ENCODE measurements around the gene KRT16.
"Not testable (repeated sequence)": the region's sequence is repeated elsewhere in the genome, so short reads cannot be mapped to it uniquely, and the experiment has no call there.

Gene KRT16

DNA sequence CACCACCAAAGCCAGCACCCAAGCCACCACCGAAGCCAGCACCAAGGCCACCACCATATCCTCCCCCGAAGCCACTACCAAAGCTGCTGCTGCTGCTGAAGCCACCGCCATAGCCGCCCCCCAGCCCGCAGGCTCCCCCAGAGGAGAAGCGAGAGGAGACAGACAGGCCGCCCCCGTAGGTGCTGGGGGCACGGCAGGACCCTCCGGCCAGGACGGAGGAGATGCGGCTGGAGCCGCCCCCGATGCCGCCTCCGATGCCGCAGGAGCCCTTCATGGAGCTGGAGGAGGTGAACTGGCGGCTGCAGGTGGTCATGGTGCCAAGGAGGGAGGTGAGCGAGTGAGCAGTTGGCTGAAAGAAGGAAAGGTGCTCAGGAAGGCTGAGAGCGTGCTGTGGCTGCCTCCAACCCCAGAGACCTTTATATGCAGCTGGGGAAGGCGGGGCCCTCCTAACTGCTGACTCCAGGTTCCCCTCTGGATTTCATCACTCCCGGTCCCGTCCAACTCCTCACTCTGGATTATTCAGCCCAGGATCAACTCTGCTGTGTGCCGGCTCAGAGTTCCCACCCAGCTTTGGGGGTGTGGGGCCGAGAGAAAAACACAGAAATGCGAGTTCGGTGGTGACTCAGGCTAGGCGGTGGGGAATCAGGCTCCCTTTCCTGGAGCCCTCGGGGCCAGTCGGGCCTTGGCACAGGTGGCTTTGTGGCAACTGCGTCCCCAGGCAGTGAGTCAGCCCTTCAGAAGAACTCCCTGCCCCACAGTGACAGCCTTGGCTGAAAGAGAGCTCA, at the start of gene KRT16:
TSS of gene KRT16 (minus strand) at position 392 of the 785 bp plus-strand sequence. CDS start at position 313, 79 bp downstream.
- not testable (repeated sequence) for DNase-seq (ENCODE audit: low read depth)

DNA sequence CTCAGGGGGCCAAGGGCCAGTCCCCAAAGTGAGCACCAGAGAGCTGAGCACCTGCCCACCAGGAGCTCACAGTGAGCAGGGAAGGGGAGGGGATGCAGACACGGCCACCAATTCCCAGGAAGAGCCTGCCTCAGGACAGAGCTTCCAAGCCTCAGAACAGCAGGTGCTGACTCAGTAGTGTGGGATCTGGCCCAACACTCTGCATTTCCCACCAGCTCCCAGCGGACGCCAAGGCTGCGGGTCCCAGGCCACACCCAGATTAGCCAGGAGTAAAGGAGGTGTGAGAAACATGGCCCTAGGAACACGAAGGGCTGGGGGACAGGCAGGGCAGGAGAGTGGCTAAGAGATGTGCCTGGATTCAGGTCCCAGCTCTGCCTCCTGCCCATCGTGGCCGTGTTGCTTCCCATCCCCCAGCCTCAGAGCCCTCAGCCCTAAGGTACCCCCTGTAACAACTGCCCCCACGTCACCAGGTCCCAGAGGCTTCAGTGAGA, 47.7 kb upstream of the KRT16 start:
- DNase-seq (ENCODE audit: low read depth): no peak

GRCh38 chr17:41659427-41660212, 47.1 kb upstream of the KRT16 start:
- DNase-seq (ENCODE audit: low read depth): no peak

- no peak for DNase-seq (ENCODE audit: low read depth)
Measured at GRCh38 chr17:41658846-41659245, 46.3 kb upstream of the KRT16 start.

DNA sequence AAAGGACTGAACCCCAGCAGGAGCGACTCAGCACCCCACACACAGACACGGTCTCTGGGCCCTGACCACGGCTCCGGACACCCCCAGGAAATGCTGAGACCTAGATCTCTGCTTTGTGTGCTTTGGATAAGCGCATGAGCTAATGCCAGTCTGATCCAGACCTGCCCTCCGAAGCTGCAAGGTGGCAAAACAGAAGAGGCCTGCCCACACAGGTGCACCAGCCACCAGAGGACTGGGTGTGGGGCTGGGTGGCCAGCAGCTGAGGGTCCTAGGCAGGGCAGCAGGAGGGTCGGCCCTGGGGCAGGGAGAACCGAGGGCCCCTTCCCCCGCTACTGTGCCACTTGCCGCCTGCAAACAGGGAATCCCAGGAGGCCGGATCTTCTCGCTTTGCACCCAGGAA, 45.4 kb upstream of the KRT16 start:
- DNase-seq (ENCODE audit: low read depth): no peak

DNA sequence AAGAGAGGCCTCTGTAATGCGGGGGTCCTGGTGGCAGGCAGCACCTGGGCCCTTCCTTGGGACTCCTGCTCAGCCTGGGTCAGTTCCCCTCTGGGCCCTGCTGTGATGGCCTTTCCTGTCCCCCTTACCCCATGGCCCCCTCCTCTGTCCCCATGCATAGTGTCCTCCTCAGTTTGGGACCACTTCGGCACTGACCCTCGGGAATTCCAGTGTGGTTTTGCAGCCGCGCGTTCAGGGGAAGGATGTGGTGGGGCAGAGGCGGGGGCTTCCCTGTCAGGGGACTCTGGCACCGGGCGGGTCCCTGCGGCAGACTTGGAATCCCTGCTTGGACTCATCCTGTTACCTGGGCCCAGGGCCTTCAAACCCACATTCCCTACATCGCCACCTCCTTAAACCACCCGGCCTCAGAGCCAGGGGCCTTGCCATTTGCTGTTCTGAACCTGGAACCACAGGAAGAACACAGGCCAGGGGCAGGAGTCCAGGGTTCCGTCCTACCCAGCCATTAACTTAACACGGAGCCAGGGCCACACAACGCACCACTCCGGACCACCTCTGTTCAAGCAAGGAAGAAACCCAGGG, 44.7 kb upstream of the KRT16 start:
- no peak for DNase-seq (ENCODE audit: low read depth)

- DNase-seq (ENCODE audit: low read depth): no peak
Measured at GRCh38 chr17:41656249-41657023, 43.9 kb upstream of the KRT16 start.

GRCh38 chr17:41655611-41656111, 43.1 kb upstream of the KRT16 start:
- no peak for DNase-seq (ENCODE audit: low read depth)

DNA sequence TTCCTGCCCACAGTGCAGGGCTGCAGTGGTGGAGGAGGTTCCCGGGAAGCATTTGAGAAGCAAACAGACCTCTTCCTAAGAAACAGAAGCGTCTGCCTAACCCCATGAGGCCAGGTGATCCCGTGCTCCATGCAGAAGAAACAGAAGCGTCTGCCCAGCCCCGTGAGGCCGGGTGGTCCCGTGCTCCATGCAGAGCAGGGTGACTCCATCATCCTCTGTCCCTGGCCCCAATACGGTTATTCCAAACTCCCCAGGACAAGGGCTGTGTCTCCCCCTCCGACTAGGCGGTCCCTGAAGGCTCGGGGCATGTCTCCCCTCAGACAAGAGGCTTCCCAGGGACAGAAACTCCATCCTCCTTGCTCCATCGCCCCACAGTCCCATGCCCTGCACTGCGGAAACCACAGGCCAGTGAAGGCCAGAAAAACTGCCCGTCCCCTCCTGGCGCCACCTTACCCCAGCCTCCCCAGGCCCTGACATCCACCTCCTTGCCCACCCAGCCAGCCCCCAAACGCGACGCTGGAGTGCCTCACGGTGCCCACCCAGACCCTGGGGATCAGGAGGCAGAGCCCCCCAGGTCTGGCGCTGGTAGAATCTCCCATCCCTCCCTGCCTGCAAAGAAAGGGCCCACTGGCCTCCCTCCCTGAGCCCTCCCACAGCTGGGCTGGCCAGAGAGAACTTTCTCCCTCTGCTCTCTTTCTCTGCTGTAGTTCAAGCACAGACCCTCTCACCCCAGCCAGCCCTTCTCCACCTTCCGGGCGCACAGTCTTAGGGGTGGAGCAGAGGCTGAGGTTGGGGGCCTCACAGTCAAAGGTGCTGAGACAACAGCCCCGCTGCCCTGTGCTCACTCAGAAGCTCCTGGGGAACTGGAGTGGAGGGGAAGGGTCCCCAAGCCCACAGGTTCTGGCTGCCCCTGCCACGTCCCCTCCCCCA, 42.4 kb upstream of the KRT16 start:
- DNase-seq (ENCODE audit: low read depth): no peak

DNA sequence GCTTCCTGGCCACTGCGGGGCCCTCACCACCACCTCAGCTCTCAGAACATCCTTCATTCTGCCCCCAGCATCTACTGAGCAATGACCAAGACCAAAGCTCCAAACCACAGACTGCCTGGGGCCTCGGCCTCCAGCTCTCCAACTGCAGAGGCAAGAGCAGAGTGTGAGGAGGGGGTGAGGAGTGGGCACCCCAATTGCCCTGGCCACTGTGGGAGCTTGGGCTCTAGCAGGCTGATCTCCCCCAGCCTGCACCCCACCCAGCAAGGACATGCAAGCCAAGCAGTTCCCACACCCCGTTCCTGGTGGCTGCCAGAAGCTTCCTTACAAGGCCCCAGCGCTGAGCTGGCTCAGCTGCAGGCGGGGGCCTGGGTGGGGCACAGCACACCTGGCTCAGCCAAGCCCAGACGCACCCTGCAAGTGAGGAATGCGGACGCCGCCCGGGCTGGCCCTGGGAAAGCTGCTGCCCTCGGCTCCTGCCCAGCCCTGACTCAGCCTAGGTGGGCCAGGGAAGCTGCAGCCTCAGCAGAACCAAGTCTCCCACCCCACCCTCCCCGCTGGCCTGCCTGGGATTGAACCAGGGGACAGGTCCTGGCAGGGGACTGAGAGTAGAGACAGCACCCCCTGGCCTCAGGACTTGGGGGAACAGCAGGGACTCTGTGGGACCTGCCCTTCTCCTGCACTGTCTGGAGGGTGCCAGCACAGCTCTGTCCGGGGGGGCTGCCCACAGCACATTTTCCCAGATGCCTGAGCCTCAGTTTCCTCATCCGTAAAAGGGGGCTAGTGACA, 41.5 kb upstream of the KRT16 start:
- no peak for DNase-seq (ENCODE audit: low read depth)

GRCh38 chr17:41653421-41653820, 40.9 kb upstream of the KRT16 start:
- no peak for DNase-seq (ENCODE audit: low read depth)

DNA sequence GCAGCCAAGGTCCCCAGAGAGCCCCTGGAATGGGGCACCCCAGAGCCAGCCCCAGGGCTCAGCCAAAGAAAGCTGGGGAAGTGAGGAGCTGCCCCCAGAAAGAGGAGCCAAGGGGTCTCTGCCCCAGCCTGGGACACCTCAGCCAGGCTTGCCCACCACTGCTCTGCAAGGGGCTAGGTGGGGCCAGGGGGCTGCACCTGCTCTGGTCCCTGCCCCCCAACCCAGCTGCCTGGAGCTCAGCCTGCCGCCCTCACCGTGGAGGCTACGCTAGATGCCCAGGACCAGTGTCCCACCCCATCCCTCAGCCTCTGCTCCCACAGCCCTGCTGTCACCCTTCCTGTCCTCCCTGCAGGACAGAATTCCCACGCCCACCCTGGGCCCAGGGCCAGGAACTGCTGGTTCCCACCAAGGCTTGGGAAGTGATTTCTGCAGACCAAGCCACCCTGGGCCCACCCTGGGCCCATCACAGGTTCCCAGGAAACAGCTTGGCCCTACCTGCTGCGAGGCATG, 39.9 kb upstream of the KRT16 start:
- DNase-seq (ENCODE audit: low read depth): no peak

GRCh38 chr17:41651625-41652460, 39.3 kb upstream of the KRT16 start:
- DNase-seq (ENCODE audit: low read depth): no peak

DNA sequence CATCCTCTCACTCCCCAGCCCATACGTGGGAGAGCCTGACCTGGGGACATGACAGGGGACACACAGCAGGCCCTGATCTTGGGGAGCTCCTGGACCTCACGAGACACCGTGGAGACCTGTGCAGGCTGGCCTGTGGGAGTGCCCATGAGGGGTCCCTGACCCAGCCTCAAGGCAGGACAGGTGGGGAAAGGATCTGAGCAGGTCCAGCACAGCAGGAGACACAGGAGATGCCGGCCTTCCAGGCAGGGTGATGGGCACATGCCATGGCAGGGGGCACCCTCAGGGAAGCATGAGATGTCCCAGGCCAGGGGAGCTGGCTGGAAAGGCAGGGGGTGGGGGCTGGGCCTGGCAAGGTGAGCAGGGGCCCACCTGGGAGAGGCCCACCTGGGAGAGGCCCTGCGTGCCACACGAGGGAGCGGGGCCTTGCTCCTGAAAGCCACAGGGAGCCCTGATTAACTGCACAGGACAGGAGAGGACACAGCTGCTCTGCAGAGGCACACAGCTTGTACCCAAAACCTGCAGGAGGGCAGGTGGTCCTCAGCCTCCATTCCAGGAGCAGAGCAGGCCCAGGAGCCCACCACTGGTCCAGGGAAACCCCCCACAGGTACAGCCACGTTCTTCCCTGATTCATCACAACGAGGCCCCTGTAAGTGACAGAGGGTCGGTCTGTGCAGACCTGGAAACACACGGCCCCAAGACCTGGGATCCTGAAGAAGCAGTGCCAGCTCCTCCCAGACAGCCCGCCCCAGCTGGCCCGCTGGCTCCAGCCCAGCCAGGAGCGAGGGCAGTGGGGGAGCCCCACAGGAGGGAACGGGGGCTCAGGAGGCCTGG, 38.4 kb upstream of the KRT16 start:
- no peak for DNase-seq (ENCODE audit: low read depth)

DNA sequence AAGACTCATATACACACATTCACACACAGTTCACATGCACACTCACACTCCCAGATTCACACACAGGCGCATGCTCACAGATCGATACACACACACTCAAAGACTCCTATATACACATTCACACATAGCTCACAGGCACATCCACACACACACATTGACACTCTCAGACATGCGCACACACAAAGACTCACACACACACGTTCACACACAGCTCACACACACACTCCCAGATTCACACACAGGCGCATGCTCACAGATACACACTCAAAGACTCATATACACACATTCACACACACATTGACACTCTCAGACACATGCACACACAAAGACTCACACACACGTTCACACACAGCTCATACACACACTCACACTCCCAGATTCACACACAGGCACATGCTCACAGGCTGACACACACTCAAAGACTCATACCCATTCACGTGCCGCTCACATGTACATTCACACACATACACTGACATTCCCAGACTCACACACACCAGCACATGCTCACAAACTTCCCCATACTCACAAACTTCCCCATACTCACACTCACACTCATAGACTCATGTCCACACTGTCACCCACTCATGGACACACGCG, 37.5 kb upstream of the KRT16 start:
- no peak for DNase-seq (ENCODE audit: low read depth)

- peak; percentile 78 for DNase-seq (ENCODE audit: low read depth)
Measured at GRCh38 chr17:41648411-41649195, 36.0 kb upstream of the KRT16 start.

All from stimulated activated CD8-positive, alpha-beta memory T cell treated with anti-CD3 and anti-CD28 coated beads, Interleukin-15, amount 100 ng/mL, for 1 hour (primary cell).